Endodermal cell (in vitro differentiated cells): ENCODE measurements around the gene ZDHHC19. TPM values are rescaled to one million over a fixed set of nuclear protein-coding genes. Genes with fewer than 3 reads are reported as not detected.
"Not testable (repeated sequence)": the region's sequence is repeated elsewhere in the genome, so short reads cannot be mapped to it uniquely, and the experiment has no call there.

Source experiments
- DNase-seq: peaks from one replicate; pipeline ENCODE4 v3.0.0-alpha.2; 2017
- H3K27ac ChIP-seq: 2 replicates; pipeline ENCODE4 v1.5.1; 2013; ENCODE audit warnings: mild to moderate bottlenecking, low read depth, low read length, moderate library complexity
- H3K27me3 ChIP-seq: 2 replicates; pipeline ENCODE4 v1.6.1; 2013; ENCODE audit warnings: mild to moderate bottlenecking, low read length, moderate library complexity; ENCODE audit not compliant: insufficient read depth, control insufficient read depth, poor library complexity, severe bottlenecking
- H3K36me3 ChIP-seq: 2 replicates; pipeline ENCODE4 v1.7.0; 2013; ENCODE audit warnings: mild to moderate bottlenecking, low read length, moderate library complexity; ENCODE audit not compliant: control insufficient read depth, insufficient read depth
- H3K4me1 ChIP-seq: one replicate; pipeline ENCODE4 v1.7.0; 2013; ENCODE audit warnings: low read length; ENCODE audit not compliant: control insufficient read depth, insufficient read depth
- H3K4me3 ChIP-seq: 2 replicates; pipeline ENCODE4 v1.5.1; 2013; ENCODE audit warnings: mild to moderate bottlenecking, low read length, moderate library complexity
- H3K9ac ChIP-seq: 2 replicates; pipeline ENCODE4 v1.6.1; 2013; ENCODE audit warnings: mild to moderate bottlenecking, low read length, moderate library complexity; ENCODE audit not compliant: poor library complexity, severe bottlenecking; ENCODE audit errors: extremely low read depth
- H3K9me3 ChIP-seq: 2 replicates; pipeline ENCODE4 v1.6.1; 2013; ENCODE audit warnings: mild to moderate bottlenecking, low read length, moderate library complexity; ENCODE audit not compliant: control insufficient read depth
- H3K27ac Mint-ChIP-seq: 2 replicates; pipeline ENCODE4 v1.8.0; 2020; ENCODE audit warnings: mixed read lengths
- H3K27me3 Mint-ChIP-seq: 2 replicates; pipeline ENCODE4 v1.8.0; 2021; ENCODE audit warnings: mild to moderate bottlenecking, mixed read lengths; ENCODE audit not compliant: insufficient read depth
- H3K36me3 Mint-ChIP-seq: 2 replicates; pipeline ENCODE4 v1.8.0; 2020; ENCODE audit warnings: low read depth, mixed read lengths
- H3K4me1 Mint-ChIP-seq: 2 replicates; pipeline ENCODE4 v1.8.0; 2020; ENCODE audit warnings: mixed read lengths
- H3K4me3 Mint-ChIP-seq: 2 replicates; pipeline ENCODE4 v1.8.0; 2020; ENCODE audit warnings: mild to moderate bottlenecking, moderate library complexity, mixed read lengths
- H3K9me3 Mint-ChIP-seq: 2 replicates; pipeline ENCODE4 v1.8.0; 2020; ENCODE audit warnings: mild to moderate bottlenecking, mixed read lengths
- CTCF ChIP-seq: fragments of 200-600 bp; sonication (generic); conservative IDR thresholded peaks from 2 replicates; pipeline ENCODE4 v1.5.0; 2021; ENCODE audit warnings: antibody characterized with exemption, mild to moderate bottlenecking
- WGBS, 2 experiments: methylation state at CpG; one replicate each; pipeline versions ENCODE4 v1.1.5 to v1.1.7; 2013; ENCODE audit warnings: missing lambda C conversion rate in 2 of 2, mixed read lengths in 1 of 2; ENCODE audit not compliant: insufficient coverage in 1 of 2, insufficient read length in 1 of 2; 5-methylcytosine and 5-hydroxymethylcytosine counted together
- total RNA-seq, 2 donors: library from RNA; stranded (reverse); fragmentation: NEBNext Ultra II Directional in 1 of 2; extraction: Animal tissue kit (Norgen Biotek cat#: 25700) in 1 of 2; gene quantifications; 2 replicates in 1 of 2; 3 replicates in 1 of 2; pipeline ENCODE4 v1.2.1, GENCODE V29; 2021

ZDHHC19 gene
- total RNA-seq, 2 donors from 2014 or later = 0.86 TPM; not detected in 1

- WGBS, 2 experiments = 88 to 96% methylated on average over 5 to 9 of the region's 9 CpGs
- peak; percentile 46 for TF ChIP-seq CTCF
- H3K27ac ChIP-seq, H3K9ac ChIP-seq, H3K27ac Mint-ChIP-seq, H3K4me3 ChIP-seq, H3K36me3 Mint-ChIP-seq, H3K4me1 ChIP-seq, H3K27me3 ChIP-seq, H3K4me3 Mint-ChIP-seq, H3K9me3 Mint-ChIP-seq, H3K36me3 ChIP-seq, DNase-seq, H3K9me3 ChIP-seq, H3K4me1 Mint-ChIP-seq: not testable (repeated sequence)
- peaks cover 29% of the 10 kb centered on the region for H3K27me3 Mint-ChIP-seq
Observed at GRCh38 chr3:196205442-196206205, 5.6 kb downstream of the ZDHHC19 start.

GRCh38 chr3:196203846-196204245 is 7.4 kb downstream of the ZDHHC19 start:
- peaks cover 6% of the 10 kb centered on the region for H3K27me3 ChIP-seq
- no peak overlapping the region for H3K27ac ChIP-seq
- no peaks in the 10 kb centered on the region for H3K9me3 ChIP-seq
- H3K9ac ChIP-seq = no peak overlapping the region
- Mint-ChIP-seq H3K4me3 (no peak overlapping the region), H3K27me3 (peaks cover 23% of the 10 kb centered on the region), H3K9me3 (no peaks in the 10 kb centered on the region), H3K27ac (no peak overlapping the region), H3K4me1 (no peaks in the 10 kb centered on the region), H3K36me3 (no peaks in the 10 kb centered on the region)
- H3K36me3 ChIP-seq = no peaks in the 10 kb centered on the region
- no peak overlapping the region for H3K4me3 ChIP-seq
- 87 to 100% methylated on average over 1 to 3 of the region's 3 CpGs for WGBS, 2 experiments
- no peaks in the 10 kb centered on the region for H3K4me1 ChIP-seq
- no peak for DNase-seq
- TF ChIP-seq CTCF = no peak

GRCh38 chr3:196202516-196202970 is 8.7 kb downstream of the ZDHHC19 start:
- Histone ChIP-seq H3K36me3 (no peaks in the 10 kb centered on the region), H3K27me3 (peaks cover 6% of the 10 kb centered on the region), H3K4me3 (no peak overlapping the region), H3K27ac (no peak overlapping the region), H3K9me3 (no peaks in the 10 kb centered on the region), H3K9ac (no peak overlapping the region), H3K4me1 (no peaks in the 10 kb centered on the region)
- Mint-ChIP-seq H3K4me1 (no peaks in the 10 kb centered on the region), H3K36me3 (no peaks in the 10 kb centered on the region), H3K27me3 (peaks cover 15% of the 10 kb centered on the region), H3K4me3 (no peak overlapping the region), H3K9me3 (no peaks in the 10 kb centered on the region), H3K27ac (no peak overlapping the region)
- no peak for DNase-seq
- 74 to 87% methylated on average over 20 to 21 of the region's 21 CpGs for WGBS, 2 experiments
- no peak for TF ChIP-seq CTCF
